Loucy (cell line): ENCODE data around the gene TNFAIP3.
"Not testable (repeated sequence)": the region's sequence is repeated elsewhere in the genome, so short reads cannot be mapped to it uniquely, and the experiment has no call there.

Experiments used
- H2AFZ ChIP-seq: fragments of 200-600 bp; sonication (generic); 2 replicates; pipeline ENCODE4 v1.6.0; 2016; ENCODE audit warnings: antibody characterized with exemption, mild to moderate bottlenecking, low read length, moderate library complexity
- H3F3A ChIP-seq: fragments of 200-600 bp; 2 replicates; pipeline ENCODE4 v1.6.0; 2016; ENCODE audit warnings: antibody characterized with exemption, low read depth, mild to moderate bottlenecking
- H3K27me3 ChIP-seq: fragments of 200-600 bp; sonication (generic); 2 replicates; pipeline ENCODE4 v1.6.1; 2014; ENCODE audit warnings: low read length, mild to moderate bottlenecking; ENCODE audit not compliant: insufficient read depth, poor library complexity, severe bottlenecking
- H3K36me3 ChIP-seq: fragments of 200-600 bp; sonication (generic); 2 replicates; pipeline ENCODE4 v1.6.1; 2016; ENCODE audit warnings: low read length; ENCODE audit not compliant: insufficient read depth
- H3K4me1 ChIP-seq: fragments of 200-600 bp; sonication (generic); 2 replicates; pipeline ENCODE4 v1.5.1; 2014; ENCODE audit warnings: low read length, mild to moderate bottlenecking; ENCODE audit not compliant: insufficient read depth, poor library complexity, severe bottlenecking
- H3K4me2 ChIP-seq: fragments of 200-600 bp; sonication (generic); 2 replicates; pipeline ENCODE4 v1.6.0; 2014; ENCODE audit warnings: antibody characterized with exemption, low read length, low read depth, mild to moderate bottlenecking; ENCODE audit not compliant: poor library complexity, severe bottlenecking
- H3K4me3 ChIP-seq: fragments of 200-600 bp; sonication (generic); 2 replicates; pipeline ENCODE4 v1.5.1; 2014; ENCODE audit warnings: low read length, mild to moderate bottlenecking, mixed read lengths; ENCODE audit not compliant: poor library complexity, severe bottlenecking
- H3K79me2 ChIP-seq: fragments of 200-600 bp; sonication (generic); 2 replicates; pipeline ENCODE4 v1.6.1; 2014; ENCODE audit warnings: low read length; ENCODE audit not compliant: insufficient read depth
- H3K9ac ChIP-seq: fragments of 200-600 bp; sonication (generic); 2 replicates; pipeline ENCODE4 v1.6.0; 2014; ENCODE audit warnings: mild to moderate bottlenecking, low read depth, low read length, moderate library complexity; ENCODE audit not compliant: poor library complexity, severe bottlenecking
- H3K9me2 ChIP-seq: fragments of 200-600 bp; sonication (generic); replicated peaks from 2 replicates; pipeline ENCODE4 v1.6.1; 2016; ENCODE audit warnings: low read depth, low read length, mixed read lengths
- H3K9me3 ChIP-seq: fragments of 200-600 bp; sonication (generic); 2 replicates; pipeline ENCODE4 v1.6.1; 2014; ENCODE audit warnings: mild to moderate bottlenecking, antibody characterized with exemption, low read length, low read depth; ENCODE audit not compliant: insufficient read depth
- H4K20me1 ChIP-seq: fragments of 200-600 bp; sonication (generic); 2 replicates; pipeline ENCODE4 v1.6.0; 2014; ENCODE audit warnings: antibody characterized with exemption, low read length, mild to moderate bottlenecking; ENCODE audit not compliant: insufficient read depth, poor library complexity, severe bottlenecking
- CTCF ChIP-seq: fragments of 200-600 bp; sonication (generic); conservative IDR thresholded peaks from 2 replicates; pipeline ENCODE4 v1.5.1; 2014; ENCODE audit warnings: mild to moderate bottlenecking, antibody characterized with exemption, low read length
- EZH2phosphoT487 ChIP-seq: fragments of 200-600 bp; IDR thresholded peaks from 2 replicates; pipeline ENCODE4 v1.6.1; 2018; ENCODE audit warnings: antibody characterized with exemption, mild to moderate bottlenecking, moderate library complexity, borderline replicate concordance

The TNFAIP3 gene

GRCh38 chr6:137883400-137884148 lies 16.5 kb downstream of the TNFAIP3 start:
- Histone ChIP-seq H3K4me2 (peak overlapping the region; percentile 51), H3K4me3 (peak overlapping the region; percentile 46), H3K4me1 (peaks cover 44% of the 10 kb centered on the region), H3K9ac (peak overlapping the region; percentile 67), H3K27me3 (no peaks in the 10 kb centered on the region), H3K79me2 (peaks cover 5% of the 10 kb centered on the region; the same call in 1 of the 2 replicates), H3F3A (peaks cover 7% of the 10 kb centered on the region; the same call in 1 of the 2 replicates), H2AFZ (peak overlapping the region; percentile 24; the same call in 1 of the 2 replicates), H3K9me2 (no peaks in the 10 kb centered on the region), H4K20me1 (no peaks in the 10 kb centered on the region), H3K36me3 (peaks cover 40% of the 10 kb centered on the region), H3K9me3 (peaks cover 3% of the 10 kb centered on the region; the same call in 1 of the 2 replicates)
- no peak for TF ChIP-seq EZH2phosphoT487
- TF ChIP-seq CTCF: no peak

GRCh38 chr6:137884149-137884909 lies 17.3 kb downstream of the TNFAIP3 start:
- TF ChIP-seq EZH2phosphoT487 (no peak), CTCF (no peak)
- H3K79me2 ChIP-seq: no peaks in the 10 kb centered on the region; the same call in 1 of the 2 replicates
- H3K4me1 ChIP-seq: peaks cover 44% of the 10 kb centered on the region
- peaks cover 7% of the 10 kb centered on the region; the same call in 1 of the 2 replicates for H3F3A ChIP-seq
- peak overlapping the region; percentile 67 for H3K9ac ChIP-seq
- H4K20me1 ChIP-seq: no peaks in the 10 kb centered on the region
- peak overlapping the region; percentile 51 for H3K4me2 ChIP-seq
- peak overlapping the region; percentile 46 for H3K4me3 ChIP-seq
- no peak overlapping the region for H2AFZ ChIP-seq
- no peaks in the 10 kb centered on the region for H3K27me3 ChIP-seq
- H3K9me2 ChIP-seq: no peaks in the 10 kb centered on the region
- H3K36me3 ChIP-seq: peaks cover 32% of the 10 kb centered on the region
- H3K9me3 ChIP-seq: peaks cover 3% of the 10 kb centered on the region; the same call in 1 of the 2 replicates

GRCh38 chr6:137884910-137885229 lies 17.8 kb downstream of the TNFAIP3 start:
- not testable (repeated sequence) for H3F3A ChIP-seq, H3K79me2 ChIP-seq, H3K4me2 ChIP-seq, H3K27me3 ChIP-seq, H3K9me3 ChIP-seq, H3K9me2 ChIP-seq, H2AFZ ChIP-seq, H3K9ac ChIP-seq, H4K20me1 ChIP-seq, H3K4me3 ChIP-seq
- peaks cover 41% of the 10 kb centered on the region for H3K4me1 ChIP-seq
- peaks cover 27% of the 10 kb centered on the region for H3K36me3 ChIP-seq

DNA sequence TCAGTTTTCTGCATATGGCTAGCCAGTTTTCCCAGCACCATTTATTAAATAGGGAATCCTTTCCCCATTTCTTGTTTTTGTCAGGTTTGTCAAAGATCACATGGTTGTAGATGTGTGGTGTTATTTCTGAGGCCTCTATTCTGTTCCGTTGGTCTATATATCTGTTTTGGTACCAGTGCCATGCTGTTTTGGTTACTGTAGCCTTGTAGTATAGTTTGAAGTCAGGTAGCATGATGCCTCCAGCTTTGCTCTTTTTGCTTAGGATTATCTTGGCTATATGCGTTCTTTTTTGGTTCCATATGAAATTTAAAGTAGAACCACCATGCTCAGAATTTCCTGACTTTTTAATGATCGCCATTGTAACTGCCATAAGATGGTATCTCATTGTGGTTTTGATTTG lies 19.2 kb downstream of the TNFAIP3 start:
- not testable (repeated sequence) for H3K4me3 ChIP-seq, H3F3A ChIP-seq, H3K27me3 ChIP-seq, H3K9me3 ChIP-seq, H3K9me2 ChIP-seq, H3K9ac ChIP-seq, H3K79me2 ChIP-seq, H2AFZ ChIP-seq, H3K4me2 ChIP-seq, H4K20me1 ChIP-seq
- H3K36me3 ChIP-seq: peaks cover 13% of the 10 kb centered on the region
- H3K4me1 ChIP-seq: peaks cover 31% of the 10 kb centered on the region
